ENCODE data around the gene SLIT3.

DNA sequence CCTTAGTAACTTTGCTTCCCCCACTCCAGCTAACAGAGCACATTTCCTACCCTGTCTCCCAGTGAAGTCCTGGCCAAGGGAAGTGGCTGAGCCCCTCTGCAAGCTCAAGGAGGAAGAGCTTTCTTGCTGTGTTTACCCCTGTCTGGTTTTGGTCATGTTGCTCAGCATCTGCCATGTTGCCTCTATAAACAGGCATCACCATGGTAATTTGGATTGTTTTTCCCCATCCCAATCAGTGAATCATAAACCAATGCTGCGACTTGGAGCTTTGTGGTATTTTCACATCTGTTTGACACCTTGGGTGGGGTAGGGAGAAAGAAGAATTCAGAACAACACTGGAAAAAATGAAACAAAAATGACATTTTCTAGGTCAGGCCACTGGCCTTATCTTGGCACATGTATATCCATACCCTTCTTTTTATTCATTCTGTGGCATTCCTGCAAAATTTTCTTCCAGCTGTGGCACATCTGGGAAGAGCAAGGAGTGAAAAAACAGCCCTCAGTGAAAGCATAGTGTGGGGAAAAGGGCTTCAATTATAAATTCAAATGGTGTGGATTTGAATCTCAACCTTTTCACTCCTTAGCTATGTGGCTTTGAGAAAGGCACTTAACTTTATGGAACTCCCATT, 42.5 kb downstream of the SLIT3 start:
- TF ChIP-seq CTCF (IDR thresholded peaks at IDR 0.05) (no peak), POLR2A (IDR thresholded peaks at IDR 0.05) (no peak), POLR2AphosphoS5 (IDR thresholded peaks at IDR 0.05; ENCODE audit: insufficient read depth in 1 of 2, low read depth in 1 of 2) (no peak)
